ENCODE measurements around the gene ELOB. TPM values are rescaled to one million over a fixed set of nuclear protein-coding genes. Genes with fewer than 3 reads are reported as not detected.

Gene ELOB
- total RNA-seq, 2 donors from 2014 or later = 318 to 496 TPM

GRCh38 chr16:2779151-2779920 is 2.3 kb upstream of the ELOB start:
- DNase-seq (ENCODE audit: low spot score) = no peak
- intact Hi-C loops (cut with DNase I) = loop anchor here (5.0 kb wide), 1 partner anchor 88 kb away; no protein-coding TSS in a partner anchor
- H3K9me3 ChIP-seq = no peaks in the 10 kb centered on the region

GRCh38 chr16:2778630-2778958 is 1.5 kb upstream of the ELOB start:
- Histone ChIP-seq H3K36me3 (no peaks in the 10 kb centered on the region), H3K4me1 (replicated peaks) (peaks cover 7% of the 10 kb centered on the region), H3K9me3 (no peaks in the 10 kb centered on the region), H3K27ac (peak overlapping the region; percentile 99 to 100), H3K4me3 (peak overlapping the region in 1 of 2 donors; percentile 97), H3K27me3 (replicated peaks; ENCODE audit: insufficient read depth) (no peaks in the 10 kb centered on the region)
- intact Hi-C loops (cut with DNase I) = loop anchor here (5.0 kb wide), 1 partner anchor 89 kb away; no protein-coding TSS in a partner anchor
- no peak for DNase-seq (ENCODE audit: low spot score)
- TF ChIP-seq CTCF (IDR thresholded peaks at IDR 0.05) (no peak), POLR2AphosphoS5 (IDR thresholded peaks at IDR 0.05) (no peak), POLR2A (IDR thresholded peaks at IDR 0.05) (no peak)
- 95% methylated on average over 12 of the region's 12 CpGs for WGBS

More at GRCh38 chr16:2779151-2779920, 2.3 kb upstream of the ELOB start:
- H3K27me3 ChIP-seq (replicated peaks; ENCODE audit: insufficient read depth) = no peaks in the 10 kb centered on the region
- TF ChIP-seq POLR2A (IDR thresholded peaks at IDR 0.05) (no peak), CTCF (IDR thresholded peaks at IDR 0.05) (no peak), POLR2AphosphoS5 (IDR thresholded peaks at IDR 0.05) (no peak)
- 89% methylated on average over 23 of the region's 23 CpGs for WGBS
- H3K36me3 ChIP-seq = no peaks in the 10 kb centered on the region
- no peak overlapping the region for H3K4me3 ChIP-seq
- H3K4me1 ChIP-seq (replicated peaks) = peaks cover 7% of the 10 kb centered on the region
- H3K27ac ChIP-seq = no peak overlapping the region

GRCh38 chr16:2777903-2778629 is 986 bp upstream of the ELOB start:
- Histone ChIP-seq H3K27me3 (replicated peaks; ENCODE audit: insufficient read depth) (no peaks in the 10 kb centered on the region), H3K27ac (peak overlapping the region; percentile 99 to 100), H3K4me3 (peak overlapping the region; percentile 97 to 99), H3K9me3 (no peaks in the 10 kb centered on the region), H3K4me1 (replicated peaks) (peaks cover 7% of the 10 kb centered on the region), H3K36me3 (no peaks in the 10 kb centered on the region)
- no peak for DNase-seq (ENCODE audit: low spot score)
- intact Hi-C loops (cut with DNase I) = loop anchor here (1.0 to 5.0 kb wide), 2 partner anchors 26 to 89 kb away; partner anchors contain the start of gene SRRM2
- TF ChIP-seq CTCF (IDR thresholded peaks at IDR 0.05) = no peak
- no peak for TF ChIP-seq POLR2AphosphoS5 (IDR thresholded peaks at IDR 0.05)
- TF ChIP-seq POLR2A (IDR thresholded peaks at IDR 0.05) = peak; percentile 39
- 8% methylated on average over 25 of the region's 27 CpGs for WGBS

GRCh38 chr16:2776500-2777139 is 460 bp downstream of the ELOB start:
- no peaks in the 10 kb centered on the region for H3K27me3 ChIP-seq (replicated peaks; ENCODE audit: insufficient read depth)
- H3K27ac ChIP-seq = peak overlapping the region; percentile 99 to 100
- H3K4me3 ChIP-seq = peak overlapping the region; percentile 97 to 99
- WGBS = under 1% methylated on average over 43 of the region's 72 CpGs
- TF ChIP-seq CTCF (IDR thresholded peaks at IDR 0.05) = no peak
- no peak for TF ChIP-seq POLR2AphosphoS5 (IDR thresholded peaks at IDR 0.05)
- TF ChIP-seq POLR2A (IDR thresholded peaks at IDR 0.05) = no peak
- intact Hi-C loops (cut with DNase I) = loop anchor here (1.0 to 5.0 kb wide), 2 partner anchors 24 to 91 kb away; partner anchors contain the start of gene SRRM2
- no peaks in the 10 kb centered on the region for H3K9me3 ChIP-seq
- peaks cover 7% of the 10 kb centered on the region for H3K4me1 ChIP-seq (replicated peaks)
- H3K36me3 ChIP-seq = peaks cover 0 to 5% of the 10 kb centered on the region in 2 donors
- no peak for DNase-seq (ENCODE audit: low spot score)
